HL-60 (cell line): ENCODE results near the gene FAM180B.

Experiments
- CTCF ChIP-seq: IDR thresholded peaks from one replicate; pipeline ENCODE4 v1.5.1; 2011; ENCODE audit warnings: low read length, control low read depth, inconsistent platforms; ENCODE audit not compliant: insufficient read depth
- GABPA ChIP-seq: IDR thresholded peaks from 2 replicates; pipeline ENCODE4 v1.6.1; 2012; ENCODE audit warnings: low read depth
- POLR2AphosphoS5 ChIP-seq: IDR thresholded peaks from 2 replicates; pipeline ENCODE4 v1.6.1; 2012; ENCODE audit warnings: low read depth
- REST ChIP-seq: IDR thresholded peaks from 2 replicates; pipeline ENCODE4 v1.6.1; 2012; ENCODE audit warnings: low read depth; ENCODE audit not compliant: insufficient replicate concordance
- SPI1 ChIP-seq: IDR thresholded peaks from 2 replicates; pipeline ENCODE4 v1.6.1; 2012; ENCODE audit warnings: low read depth, mild to moderate bottlenecking, borderline replicate concordance

GRCh38 chr11:47587723-47588326, 1.3 kb downstream of the FAM180B start:
- TF ChIP-seq CTCF (no peak), REST (no peak), GABPA (no peak), POLR2AphosphoS5 (peak; percentile 72), SPI1 (peak; percentile 48; the same call in 1 of the 2 replicates)
